KBM-7 (cell line): ENCODE measurements around the gene MOGAT3.

Source experiments
- DNase-seq: peaks from one replicate; pipeline ENCODE4 v3.0.0-alpha.2; 2015
- in situ Hi-C: fragments of 300-500 bp; cut with MboI; formaldehyde crosslinking; loops from 2 replicates; pipeline ENCODE4 v1.14.3; 2020; ENCODE audit warnings: low sequenced_read_pairs, low pct_unique_long_range_greater_than_20kb, mixed read lengths

Gene MOGAT3

DNA sequence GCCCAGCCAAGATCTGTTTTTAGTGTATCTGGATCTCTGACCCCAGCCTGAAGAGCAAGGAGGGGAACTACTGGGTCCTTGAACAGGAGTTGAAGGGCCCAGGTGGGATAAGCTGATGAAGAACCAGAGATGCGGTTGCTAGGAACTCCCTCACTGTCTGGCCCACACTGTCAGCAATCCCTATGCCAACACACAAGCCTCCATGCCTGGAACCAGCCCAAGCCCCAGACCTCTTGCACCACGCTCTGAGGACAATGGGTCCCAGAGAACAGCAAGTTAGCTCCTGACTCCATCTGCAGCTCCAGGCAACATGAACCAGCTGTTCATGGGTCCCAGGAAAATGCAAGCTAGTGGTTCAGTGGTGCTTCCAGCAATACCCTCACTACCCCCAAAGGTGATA lies 23.2 kb downstream of the MOGAT3 start:
- in situ Hi-C loops: no loop called here
- no peak for DNase-seq

DNA sequence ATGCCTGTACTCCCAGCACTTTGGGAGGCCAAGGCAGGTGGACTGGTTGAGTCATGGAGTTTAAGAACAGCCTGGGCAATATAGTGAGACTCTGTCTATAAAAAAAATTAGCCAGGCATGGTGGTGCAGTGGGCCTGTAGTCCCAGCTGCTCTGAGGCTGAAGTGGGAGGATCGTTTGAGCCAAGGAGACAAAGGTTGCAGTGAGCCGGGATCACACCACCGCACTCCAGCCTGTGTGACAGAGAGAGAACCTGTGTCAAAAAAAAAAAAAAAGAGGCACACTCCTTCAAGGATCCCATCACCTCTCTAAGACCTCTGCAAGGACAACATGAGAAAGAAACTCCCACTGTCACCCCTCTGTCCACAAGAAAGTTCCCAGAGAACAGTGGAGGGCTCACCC lies 25.2 kb downstream of the MOGAT3 start:
- in situ Hi-C loops: no loop called here
- no peak for DNase-seq

DNA sequence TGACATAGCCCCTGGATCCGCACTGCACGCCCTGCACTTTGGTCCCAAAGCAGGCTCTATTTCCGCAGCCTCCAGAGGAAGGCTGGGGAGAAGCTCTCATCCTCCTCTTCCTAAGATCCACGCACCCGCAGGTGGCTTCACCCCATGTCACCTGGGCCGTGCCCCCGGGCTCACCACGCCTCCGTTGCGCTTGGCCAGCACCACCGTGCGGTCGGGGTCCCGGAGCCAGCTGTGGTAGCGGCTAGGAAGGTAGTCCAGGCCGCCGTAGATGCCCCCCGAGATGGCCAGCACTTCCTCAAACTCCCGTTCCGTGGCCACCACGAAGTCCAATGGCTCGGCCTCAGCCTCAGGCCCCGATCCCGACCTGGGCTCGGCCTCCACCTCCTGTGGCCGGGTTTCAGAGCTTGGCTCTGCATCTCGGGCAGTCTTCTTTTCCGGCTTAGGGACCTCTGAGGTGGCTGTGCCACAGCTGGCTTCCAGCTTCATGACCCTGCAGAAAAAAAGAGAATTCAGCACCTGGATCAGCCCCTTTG lies 26.4 kb downstream of the MOGAT3 start:
- in situ Hi-C loops: no loop called here
- no peak for DNase-seq

DNA sequence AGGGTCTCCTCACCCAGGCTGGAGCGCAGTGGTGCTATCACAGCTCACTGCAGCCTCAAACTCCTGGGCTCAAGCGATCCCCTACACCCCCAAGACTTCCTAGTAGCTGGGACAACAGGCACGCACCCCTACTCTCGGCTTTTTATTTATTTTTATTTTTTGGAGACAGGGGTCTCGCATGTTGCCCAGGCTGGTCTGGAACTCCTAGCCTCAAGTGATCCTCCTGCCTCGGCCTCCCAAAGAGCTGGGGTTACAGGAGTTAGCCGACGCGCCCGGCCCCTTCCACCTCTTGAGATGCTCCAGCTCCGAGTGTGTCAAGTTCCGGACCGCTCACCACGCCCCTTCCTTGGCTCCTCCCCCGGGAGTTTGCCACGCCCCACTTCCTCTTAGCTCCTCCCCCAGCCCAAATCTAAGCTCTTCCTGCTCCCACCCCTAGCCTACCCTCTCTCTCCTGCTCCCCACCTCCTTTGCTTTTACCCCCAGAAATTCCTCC lies 27.0 kb downstream of the MOGAT3 start:
- in situ Hi-C loops: no loop called here

DNA sequence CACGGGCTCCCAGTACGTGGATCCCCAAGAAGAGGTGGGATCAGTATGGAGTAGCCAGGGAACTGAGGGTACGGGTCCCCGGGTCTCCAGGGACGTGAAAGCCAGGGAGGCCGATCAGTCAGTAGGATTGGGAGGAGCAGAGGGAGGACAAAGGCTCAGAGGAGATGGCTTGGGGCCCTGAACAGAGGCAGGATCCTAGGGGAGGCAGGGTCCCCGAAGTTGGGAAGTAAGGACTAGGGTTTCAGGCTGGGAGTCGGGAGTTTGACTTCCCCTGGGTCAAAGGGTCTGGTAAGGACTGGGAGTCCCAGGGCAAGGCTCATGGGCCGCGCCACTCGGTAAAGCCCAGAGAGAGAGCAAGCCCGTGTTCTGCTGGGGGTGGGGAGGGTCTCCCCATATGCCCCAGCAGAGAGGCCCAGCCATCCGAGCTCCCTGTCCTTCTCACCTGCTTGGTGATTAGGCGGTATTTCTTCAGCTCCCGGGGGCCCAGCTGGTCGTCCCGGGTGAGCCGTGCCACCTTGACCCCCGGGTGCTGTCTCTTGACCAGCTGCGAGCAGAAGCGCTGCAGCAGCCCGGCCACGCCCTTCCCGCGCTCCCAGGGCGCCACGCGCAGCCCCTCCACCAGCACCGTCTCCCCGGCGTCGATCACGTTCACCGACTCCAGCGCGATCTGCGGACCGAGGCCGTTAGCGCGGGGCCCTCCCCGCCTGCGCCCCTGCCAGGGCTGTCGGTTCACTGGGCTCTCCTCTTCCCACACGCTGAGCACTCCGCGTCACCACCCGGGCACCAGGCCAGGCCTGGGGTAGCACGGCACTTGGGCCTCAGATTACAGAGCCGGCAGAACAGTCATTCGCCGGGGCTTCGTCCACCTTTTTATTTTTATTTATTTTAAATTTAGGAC lies 27.7 kb downstream of the MOGAT3 start:
- no peak for DNase-seq
- in situ Hi-C loops: no loop called here

More for the DNA sequence above, 27.0 kb downstream of the MOGAT3 start:
- peak; percentile 81 for DNase-seq

DNA sequence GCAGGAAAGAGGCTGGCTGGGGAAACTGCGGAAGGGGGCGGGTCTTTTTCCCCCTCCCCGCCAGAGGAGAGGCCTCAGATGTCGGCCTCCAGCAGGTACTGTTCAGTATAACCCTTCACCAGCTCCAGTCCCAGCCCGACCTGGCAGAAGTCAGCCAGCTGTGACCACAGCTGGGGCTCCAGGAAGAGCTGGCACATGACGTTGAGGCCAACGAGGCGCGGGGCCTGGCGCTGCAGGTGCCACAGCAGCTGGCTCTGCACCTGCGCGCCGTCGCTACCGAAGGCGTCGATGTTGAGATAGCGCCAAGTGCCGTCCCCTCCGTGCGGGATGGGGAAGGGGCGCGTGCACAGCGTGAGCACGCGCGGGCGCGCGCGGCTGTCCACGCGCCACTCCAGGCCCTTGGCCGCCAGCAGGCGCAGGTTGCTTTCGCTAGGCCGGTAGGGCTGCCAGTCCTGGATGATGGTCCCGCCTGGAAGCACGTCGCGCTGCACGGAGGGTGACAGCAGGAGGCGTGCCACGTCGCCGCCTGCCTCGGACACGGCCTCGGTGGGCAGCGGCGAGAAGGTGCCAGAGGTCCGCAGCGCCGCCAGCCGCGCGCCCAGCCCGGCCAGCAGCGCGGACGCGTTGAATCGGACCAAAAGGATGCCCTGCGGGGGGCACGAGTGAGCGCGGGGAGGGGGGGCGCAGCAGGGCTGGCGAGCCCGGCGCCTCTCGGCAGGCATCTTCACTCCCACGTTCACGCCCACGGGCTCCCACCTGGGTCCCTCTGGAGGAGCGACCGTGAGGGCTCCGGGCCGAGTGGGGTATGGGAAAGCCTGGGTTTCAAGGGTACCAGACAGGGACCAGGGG lies 28.6 kb downstream of the MOGAT3 start:
- DNase-seq: no peak
- in situ Hi-C loops: no loop called here

DNA sequence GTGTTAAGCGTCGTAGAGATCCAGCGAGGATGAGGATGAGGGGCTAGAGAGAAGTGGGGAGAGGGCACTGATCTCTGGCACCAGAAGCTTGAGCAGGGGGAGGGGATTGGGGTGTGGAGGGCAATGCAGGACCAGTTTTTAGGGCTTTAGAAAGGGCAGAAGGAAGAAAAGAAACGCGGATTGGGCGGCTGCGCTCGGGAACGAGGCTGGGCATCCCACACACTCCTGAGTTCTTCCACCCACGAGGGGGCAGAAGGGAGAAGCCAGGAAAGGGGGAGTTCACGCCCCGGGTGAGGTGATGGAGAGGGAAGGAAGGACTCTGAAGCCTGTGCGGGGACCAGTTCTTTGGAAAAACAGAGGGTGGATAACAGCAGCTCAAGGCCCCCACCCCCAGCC lies 29.4 kb downstream of the MOGAT3 start:
- in situ Hi-C loops: no loop called here
- DNase-seq: no peak

DNA sequence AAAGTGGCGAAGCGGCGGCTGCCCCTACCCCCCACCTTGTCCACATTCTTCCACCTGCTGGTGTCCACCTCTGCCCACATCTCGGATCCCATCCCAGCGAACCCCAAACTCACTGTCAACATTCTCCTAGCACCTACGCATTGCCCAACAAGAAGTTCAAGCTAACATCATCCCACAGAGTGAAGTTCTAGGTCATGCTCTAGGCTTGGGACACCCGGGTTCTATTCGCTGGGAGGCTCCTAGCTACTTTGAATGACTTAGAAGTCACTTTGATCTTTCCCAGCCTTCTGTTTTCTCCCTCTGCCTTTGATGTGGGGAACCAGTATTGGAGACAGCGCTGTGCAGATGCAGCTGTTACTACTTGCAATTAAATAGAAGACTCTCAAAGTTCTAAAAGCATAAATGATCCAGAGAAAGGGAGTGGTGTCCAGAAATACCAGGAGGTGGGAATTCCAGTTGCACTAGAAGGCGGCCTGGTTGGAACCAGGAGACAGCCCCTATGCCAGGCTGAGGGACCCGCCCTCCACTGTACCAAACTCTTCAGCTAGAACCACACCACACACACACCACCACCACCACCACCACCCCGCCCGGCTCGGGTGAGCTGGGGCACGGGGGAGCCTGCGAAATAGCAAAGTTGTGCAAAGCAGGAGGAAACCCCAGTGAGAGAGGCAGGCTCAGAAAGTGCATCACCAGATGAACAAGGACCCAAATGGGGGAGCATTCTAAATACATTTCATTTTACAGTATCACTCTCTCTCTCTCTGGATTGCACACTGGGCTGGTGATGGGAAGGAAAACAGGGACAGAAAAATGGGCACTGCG lies 30.0 kb downstream of the MOGAT3 start:
- DNase-seq: no peak
- in situ Hi-C loops: no loop called here

DNA sequence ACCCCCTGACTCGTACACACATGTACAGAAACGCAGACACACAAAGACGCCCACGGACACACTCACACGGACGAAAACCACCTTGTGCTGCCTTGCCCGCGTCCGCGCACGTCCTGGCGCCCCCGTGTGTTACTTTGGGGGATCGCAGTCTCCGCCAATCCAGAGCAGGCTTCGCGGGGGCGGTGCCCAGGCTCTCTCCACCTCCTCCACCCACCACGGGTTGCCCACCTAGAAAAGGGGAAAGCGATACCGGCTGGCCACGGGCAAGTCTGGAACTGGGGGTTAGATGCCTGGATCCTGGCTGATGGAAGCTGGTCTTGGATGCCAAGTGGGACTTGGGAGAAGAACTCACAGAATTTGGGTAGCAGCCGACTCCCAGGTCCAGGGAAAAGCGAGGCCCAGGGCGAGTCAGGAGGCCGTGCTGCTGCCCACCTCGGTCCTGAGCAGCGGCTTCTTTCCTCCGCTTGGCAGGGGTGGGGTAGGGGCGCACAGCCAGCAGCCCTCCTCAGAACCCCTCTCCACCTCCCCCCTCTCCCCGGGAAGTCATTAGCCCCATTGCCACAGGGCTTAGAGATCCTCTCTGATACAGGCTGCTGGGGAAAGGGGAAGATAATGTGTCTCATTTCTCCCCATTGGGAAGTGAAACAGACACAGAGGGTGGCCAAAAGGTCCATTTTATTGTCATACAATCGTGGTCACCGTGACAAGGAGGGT lies 30.8 kb downstream of the MOGAT3 start:
- in situ Hi-C loops: no loop called here

DNA sequence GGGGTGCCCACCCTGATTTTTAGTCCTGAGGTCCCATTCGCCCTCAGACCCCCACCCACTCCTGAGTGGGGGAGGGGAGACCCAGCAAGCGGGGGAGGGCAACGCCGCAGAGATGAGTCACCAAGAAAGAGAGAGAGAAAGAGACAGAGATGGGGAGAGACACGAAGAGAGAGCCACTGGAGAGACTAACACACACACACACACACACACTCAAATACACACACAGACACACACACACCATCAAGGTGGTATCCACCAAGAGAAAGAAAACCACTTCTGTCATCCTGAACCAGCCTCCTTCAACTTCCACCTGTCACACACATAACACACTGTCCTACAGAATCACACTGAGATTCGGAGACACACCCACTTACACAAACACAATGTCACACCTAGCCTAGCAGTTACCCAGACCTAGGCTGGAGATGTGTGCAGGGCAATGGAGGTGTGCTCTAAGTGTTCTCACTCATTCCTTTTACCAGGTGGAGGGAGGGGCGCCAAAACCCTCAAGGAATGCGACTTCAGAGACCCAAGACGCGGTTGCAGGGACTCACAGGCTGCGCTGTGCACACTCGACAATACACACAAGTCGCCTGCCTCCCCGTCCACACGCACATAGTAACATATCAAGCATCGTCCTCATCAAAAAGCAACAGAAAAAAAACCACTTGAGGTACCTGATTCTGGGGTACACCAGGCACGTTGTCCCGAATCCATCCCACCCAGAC lies 31.6 kb downstream of the MOGAT3 start:
- no peak for DNase-seq
- in situ Hi-C loops: no loop called here

More for the DNA sequence above, 30.8 kb downstream of the MOGAT3 start:
- peak; percentile 80 for DNase-seq

DNA sequence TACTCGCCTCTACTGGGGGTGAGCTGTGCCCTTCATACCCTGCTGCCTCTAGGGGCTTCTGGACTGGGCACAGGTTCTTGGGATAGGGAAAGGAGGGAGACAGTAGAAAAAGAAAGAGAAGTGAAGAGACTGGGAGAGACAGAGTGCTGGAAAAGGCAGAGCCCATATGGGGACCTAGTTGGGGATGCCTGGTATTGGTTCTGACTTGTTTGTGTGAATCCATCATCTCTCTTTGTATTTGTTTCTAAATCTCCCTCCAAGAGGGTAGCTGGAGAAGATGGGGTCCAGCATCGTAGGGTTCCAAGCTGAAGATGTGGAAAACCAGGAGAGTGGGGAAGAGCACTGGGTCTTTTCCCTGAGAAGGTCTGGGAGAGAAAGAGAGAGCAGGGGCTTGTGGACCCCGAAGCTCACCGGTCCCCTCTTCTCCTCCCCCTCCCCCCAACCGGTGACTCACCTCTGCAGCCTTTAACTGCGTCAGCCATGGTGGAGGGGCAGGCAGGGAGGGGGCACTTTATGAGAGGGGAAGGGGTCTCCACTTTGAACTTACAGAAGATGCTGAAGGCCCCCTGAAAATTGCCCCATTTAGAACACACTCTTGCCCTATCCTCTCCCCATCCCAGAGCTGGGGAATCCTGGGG lies 32.3 kb downstream of the MOGAT3 start:
- in situ Hi-C loops: no loop called here
- DNase-seq: no peak

DNA sequence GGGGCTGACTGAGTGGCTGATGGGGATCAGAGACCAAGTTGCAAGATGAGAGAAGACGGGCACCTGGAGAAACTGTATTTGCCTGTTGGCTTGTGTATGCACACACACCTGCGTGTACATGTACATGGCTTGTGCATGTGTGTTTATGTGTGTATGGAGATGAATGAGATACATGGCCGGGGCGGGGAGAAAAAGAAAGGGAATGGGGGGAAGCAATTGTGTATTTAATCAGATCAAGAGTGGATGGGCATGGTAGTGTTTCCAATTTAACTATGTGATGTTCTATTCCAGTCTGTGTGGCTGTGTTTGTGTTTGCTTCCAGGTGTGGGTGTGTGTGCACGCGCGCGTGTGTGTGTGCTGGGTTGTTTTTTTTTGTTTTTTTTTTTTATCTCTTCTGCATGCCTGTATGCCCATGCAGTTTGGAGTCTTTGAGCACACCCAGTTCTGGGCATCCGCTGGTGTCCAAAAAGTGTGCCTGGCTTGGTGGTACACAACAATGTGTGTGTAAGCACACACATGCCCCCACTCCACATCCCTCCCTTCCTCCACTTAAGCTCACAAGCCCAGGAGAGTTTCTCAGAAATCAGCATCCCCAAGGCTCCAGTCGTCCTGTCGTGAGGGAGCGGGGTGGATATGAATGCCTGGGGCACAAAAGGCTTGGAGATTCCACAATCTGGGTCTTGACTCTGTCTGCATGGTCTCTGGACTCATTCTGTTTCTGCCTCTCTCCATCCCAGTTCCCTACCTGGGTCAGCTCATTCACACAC lies 33.0 kb downstream of the MOGAT3 start:
- no peak for DNase-seq
- in situ Hi-C loops: no loop called here

DNA sequence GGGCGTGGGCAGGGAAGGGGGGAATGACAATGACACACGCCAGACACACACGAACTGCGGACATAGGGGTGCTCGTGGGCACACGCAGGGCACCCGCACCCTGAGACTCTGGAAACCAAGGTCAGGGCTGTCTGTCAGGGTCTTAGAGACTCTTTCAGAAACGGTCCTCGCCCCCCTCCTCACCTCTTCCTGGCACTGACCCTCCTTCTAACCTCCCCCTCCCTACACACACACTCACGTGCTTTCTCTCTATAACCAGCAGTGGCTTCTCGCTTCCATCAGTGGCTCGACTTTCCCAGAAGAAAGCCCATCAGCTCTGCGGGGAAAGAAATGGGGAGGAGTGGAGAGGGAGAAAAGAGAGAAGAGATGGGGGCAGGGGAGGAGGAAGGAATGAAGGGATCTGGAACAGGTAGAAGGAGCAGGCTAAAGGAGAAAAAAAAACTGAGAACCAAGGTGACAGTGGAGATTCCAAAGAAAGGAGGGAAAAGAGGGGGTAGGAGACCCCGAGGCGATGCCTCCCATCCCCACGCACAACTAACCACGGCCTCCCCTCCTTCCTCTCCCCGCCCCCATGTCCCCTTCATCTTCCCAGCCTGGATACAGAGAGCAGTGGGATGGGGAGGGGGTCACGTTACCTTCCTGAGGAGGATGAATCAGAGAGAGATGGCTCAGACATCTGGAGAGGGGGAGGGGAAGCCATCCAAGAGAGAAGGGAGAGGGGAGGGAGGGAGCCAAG lies 33.8 kb downstream of the MOGAT3 start:
- no peak for DNase-seq
- in situ Hi-C loops: no loop called here

DNA sequence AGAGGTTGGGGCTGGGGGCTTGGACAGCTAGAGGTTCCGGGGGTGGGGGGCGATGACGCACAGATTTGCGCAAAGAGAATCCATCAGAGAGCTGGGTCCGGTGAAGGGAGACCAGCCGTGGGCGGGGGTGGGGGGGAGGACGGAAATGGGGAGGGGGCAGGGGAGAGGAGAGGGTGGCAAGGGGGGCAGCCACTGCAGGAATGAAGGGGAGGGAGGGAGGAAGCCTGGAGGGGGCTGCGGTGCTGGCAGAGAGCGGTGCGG lies 34.3 kb downstream of the MOGAT3 start:
- DNase-seq: no peak
- in situ Hi-C loops: no loop called here

DNA sequence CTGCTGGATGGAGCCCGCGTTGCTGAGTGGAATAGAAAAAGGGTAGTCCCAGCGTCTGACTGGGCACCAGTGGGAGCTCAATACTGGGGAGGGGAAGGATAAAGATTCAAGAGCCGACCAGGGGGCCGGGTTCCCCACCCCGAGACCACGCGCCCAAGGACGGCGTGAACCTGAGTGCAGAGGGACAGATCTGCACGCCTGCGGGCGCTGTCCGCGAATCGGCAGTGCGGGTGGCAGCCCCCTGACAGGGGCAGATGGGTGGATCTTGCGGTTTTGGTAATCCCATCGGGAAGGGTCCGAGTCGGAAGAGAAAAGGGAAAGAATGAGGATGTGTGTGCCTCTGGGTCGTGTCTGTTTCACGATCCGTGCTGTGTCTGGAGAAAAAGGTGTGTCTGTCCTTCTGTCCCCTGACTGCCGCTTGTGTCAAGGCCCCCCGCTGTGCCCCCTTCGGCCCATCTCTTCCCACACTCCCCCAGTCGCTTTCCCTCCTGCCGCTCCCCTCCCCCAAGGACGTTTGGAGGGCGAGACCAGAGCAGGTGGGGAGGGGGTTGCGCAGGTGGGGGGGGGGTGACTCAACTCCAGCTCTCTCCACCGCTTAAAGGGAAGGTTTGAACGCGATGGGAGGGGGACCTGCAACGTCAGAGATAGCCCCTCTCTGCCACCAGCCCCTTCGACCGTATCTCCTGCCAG lies 34.7 kb downstream of the MOGAT3 start:
- in situ Hi-C loops: no loop called here
- DNase-seq: no peak
